Measurements from ENCODE around the gene BORCS6. TPM values are rescaled to one million over a fixed set of nuclear protein-coding genes. Genes with fewer than 3 reads are reported as not detected.

BORCS6 gene
- total RNA-seq, 1 donor from 2014 or later: 7.8 TPM

GRCh38 chr17:8138672-8139371, 51.2 kb downstream of the BORCS6 start:
- peaks cover 18% of the 10 kb centered on the region for H3K4me1 ChIP-seq
- peak; percentile 84 for TF ChIP-seq CTCF (IDR thresholded peaks at IDR 0.05)

GRCh38 chr17:8138374-8138671, 51.7 kb downstream of the BORCS6 start:
- no peaks in the 10 kb centered on the region for H3K9me3 ChIP-seq
- peak overlapping the region; percentile 40 for H3K4me3 ChIP-seq
- no peaks in the 10 kb centered on the region for H3K27me3 ChIP-seq
- DNase-seq: no peak
- intact Hi-C loops (cut with DNase I): no loop called here
- TF ChIP-seq CTCF (IDR thresholded peaks at IDR 0.05): no peak
- H3K4me1 ChIP-seq: peaks cover 18% of the 10 kb centered on the region
- ATAC-seq: no peak
- peaks cover 41% of the 10 kb centered on the region for H3K36me3 ChIP-seq
- peak overlapping the region; percentile 64 for H3K27ac ChIP-seq

More at GRCh38 chr17:8138672-8139371, 51.2 kb downstream of the BORCS6 start:
- ATAC-seq: peak; percentile 92
- H3K27ac ChIP-seq: peak overlapping the region; percentile 64
- H3K36me3 ChIP-seq: peaks cover 46% of the 10 kb centered on the region
- intact Hi-C loops (cut with DNase I): no loop called here
- no peaks in the 10 kb centered on the region for H3K9me3 ChIP-seq
- H3K4me3 ChIP-seq: peak overlapping the region; percentile 40
- peak; percentile 97 for DNase-seq
- no peaks in the 10 kb centered on the region for H3K27me3 ChIP-seq

Small RNA genes within 50 kb of the gene (microRNA-seq; reads per million reads assigned to microRNA genes)
- gene MIR4521 (ENCODE audit: borderline microRNAs expressed) (2.8 reads per million, percentile 19 among the genes with 10 or more reads in this experiment), gene MIR6883 (ENCODE audit: borderline microRNAs expressed) (not detected)

Other genes with a start within 250 kb of the BORCS6 start
- 2.6 TPM for gene GUCY2D, start 187.6 kb downstream of the BORCS6 start, total RNA-seq
- 80.2 TPM for gene ALOX15B, start 151.1 kb downstream of the BORCS6 start, total RNA-seq
- not detected for gene ALOX12B, start 102.5 kb downstream of the BORCS6 start, total RNA-seq
- gene ALOXE3, start 71.7 kb downstream of the BORCS6 start, total RNA-seq: not detected
- gene HES7, start 66.1 kb downstream of the BORCS6 start, total RNA-seq: not detected
- gene PER1, start 37.8 kb downstream of the BORCS6 start, total RNA-seq: 350 TPM
- gene VAMP2, start 27.2 kb downstream of the BORCS6 start, total RNA-seq: 78.1 TPM
- gene TMEM107, start 13.8 kb downstream of the BORCS6 start, total RNA-seq: 9.3 TPM
- gene AURKB, start 20.4 kb upstream of the BORCS6 start, total RNA-seq: 1.4 TPM
- 57.1 TPM for gene CTC1, start 57.9 kb upstream of the BORCS6 start, total RNA-seq
- gene PFAS, start 59.1 kb upstream of the BORCS6 start, total RNA-seq: 28.3 TPM
- 31.0 TPM for gene RANGRF, start 98.5 kb upstream of the BORCS6 start, total RNA-seq
- 7.4 TPM for gene SLC25A35, start 105.2 kb upstream of the BORCS6 start, total RNA-seq
- gene ARHGEF15, start 120.1 kb upstream of the BORCS6 start, total RNA-seq: 29.9 TPM
- not detected for gene ODF4, start 149.7 kb upstream of the BORCS6 start, total RNA-seq
- 1,173 TPM for gene RPL26, start 193.0 kb upstream of the BORCS6 start, total RNA-seq
- gene RNF222, start 207.6 kb upstream of the BORCS6 start, total RNA-seq: not detected
- gene NDEL1, start 245.7 kb upstream of the BORCS6 start, total RNA-seq: 80.6 TPM